GM21526 (cell line): ENCODE measurements around the gene TRAF7.

Source experiments
- ATAC-seq: cut with Tn5 transposase; IDR thresholded peaks from one replicate; pipeline ENCODE4 v1.9.1; 2021; ENCODE audit warnings: moderate library complexity; ENCODE audit not compliant: unreplicated experiment, low FRiP score

Gene TRAF7

GRCh38 chr16:2162676-2163118, 7.1 kb downstream of the TRAF7 start:
- ATAC-seq: no peak

DNA sequence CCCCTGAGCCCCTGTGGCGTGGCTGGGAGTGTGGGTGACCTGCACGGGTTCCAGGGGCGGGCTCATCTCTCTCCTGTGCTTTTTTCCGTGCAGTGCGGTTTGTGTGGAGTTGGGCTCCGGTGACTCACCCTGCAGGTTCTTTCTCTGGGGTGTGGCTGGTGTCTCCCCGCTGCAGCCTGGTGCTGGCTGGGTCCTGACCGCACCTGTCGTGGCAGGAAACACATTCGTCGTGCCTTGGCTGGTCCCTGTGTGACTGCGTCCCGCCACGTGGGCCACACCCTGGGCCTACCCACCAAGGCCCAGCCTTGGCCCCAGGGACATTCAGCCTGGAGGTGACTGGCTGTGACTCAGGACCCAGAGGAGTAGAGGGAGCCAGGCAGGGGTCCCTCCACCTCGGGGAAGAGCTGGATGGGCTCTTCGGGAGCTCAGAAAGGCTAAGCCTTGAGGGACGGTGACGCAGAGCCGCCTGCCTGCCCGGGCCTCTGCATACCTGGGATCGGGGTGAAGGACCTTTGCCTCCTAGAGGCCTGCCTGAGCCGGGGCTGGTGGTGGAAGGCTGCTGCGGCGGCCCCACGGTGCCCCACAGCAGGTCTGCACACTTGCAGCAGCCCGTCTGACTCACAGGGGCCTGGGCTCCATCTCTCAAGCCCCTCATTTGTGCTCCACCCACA, 7.8 kb downstream of the TRAF7 start:
- no peak for ATAC-seq

GRCh38 chr16:2165861-2166260, 10.3 kb downstream of the TRAF7 start:
- no peak for ATAC-seq

DNA sequence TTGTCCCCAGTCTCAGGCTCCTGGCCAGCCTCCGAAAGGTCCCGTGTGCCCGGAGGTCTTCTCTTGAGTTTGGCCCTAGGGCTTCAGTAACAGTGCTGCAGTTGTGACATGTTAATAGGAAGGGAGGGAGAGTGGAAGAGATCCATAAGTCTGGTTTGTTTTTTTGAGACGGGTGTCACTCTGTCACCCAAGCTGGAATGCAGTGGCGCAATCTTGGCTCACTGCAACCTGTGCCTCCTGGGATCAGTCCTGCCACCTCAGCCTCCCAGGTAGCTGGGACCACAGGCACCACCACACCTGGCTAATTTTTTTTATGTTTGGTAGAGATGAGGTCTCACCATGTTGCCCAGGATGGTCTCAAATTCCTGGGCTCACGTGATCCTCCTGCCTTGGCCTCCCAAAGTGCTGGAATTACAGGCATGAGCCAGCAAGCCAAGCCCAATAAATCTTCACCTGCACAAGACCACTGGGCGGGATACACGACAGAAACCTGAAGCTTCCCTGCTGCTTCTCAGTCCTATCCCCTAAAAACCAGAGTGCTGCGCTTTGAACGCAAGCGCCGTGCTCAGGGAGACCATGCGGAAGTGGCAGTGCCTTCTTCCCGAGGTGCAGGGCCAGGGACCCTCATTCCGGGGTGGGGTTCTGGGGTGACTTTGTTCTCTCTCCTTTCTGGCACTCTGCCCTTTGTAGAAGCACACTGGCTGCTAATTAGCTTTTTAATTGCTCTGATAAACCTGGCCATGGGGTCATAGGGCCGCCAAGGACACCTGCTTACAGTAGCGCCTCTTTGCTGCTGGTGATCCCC, 10.9 kb downstream of the TRAF7 start:
- no peak for ATAC-seq

DNA sequence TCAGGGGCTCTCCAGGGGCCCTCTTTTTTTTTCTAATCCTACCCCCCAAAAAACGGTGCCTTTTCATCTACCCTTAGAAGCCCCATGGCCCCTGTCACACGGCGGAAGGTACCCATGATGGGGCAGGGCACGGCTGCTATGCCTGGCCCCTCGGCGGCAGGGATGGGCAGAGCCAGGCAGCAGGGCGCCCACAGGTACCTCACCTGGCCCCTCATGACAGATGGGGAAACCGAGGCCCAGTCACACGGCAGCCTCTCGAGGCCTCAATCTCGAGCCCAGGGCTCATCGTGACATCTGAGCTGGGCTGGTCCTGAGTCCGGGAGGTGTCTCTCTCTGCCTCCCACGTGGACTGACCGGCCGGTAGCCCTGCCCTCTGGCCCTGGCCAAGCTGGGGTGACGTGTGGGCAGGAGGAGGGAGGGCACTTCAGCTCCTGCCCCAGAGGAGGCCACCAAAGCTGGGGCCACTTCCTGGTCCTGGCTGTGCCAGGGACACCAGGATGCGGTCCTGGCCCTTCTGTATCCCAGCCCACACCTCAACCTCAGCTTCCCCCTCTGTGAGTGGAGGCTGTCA, 11.6 kb downstream of the TRAF7 start:
- ATAC-seq: no peak

- ATAC-seq: no peak
These were observed 14.5 kb downstream of the TRAF7 start for GRCh38 chr16:2170080-2170479.

GRCh38 chr16:2170587-2171435, 15.2 kb downstream of the TRAF7 start:
- no peak for ATAC-seq

DNA sequence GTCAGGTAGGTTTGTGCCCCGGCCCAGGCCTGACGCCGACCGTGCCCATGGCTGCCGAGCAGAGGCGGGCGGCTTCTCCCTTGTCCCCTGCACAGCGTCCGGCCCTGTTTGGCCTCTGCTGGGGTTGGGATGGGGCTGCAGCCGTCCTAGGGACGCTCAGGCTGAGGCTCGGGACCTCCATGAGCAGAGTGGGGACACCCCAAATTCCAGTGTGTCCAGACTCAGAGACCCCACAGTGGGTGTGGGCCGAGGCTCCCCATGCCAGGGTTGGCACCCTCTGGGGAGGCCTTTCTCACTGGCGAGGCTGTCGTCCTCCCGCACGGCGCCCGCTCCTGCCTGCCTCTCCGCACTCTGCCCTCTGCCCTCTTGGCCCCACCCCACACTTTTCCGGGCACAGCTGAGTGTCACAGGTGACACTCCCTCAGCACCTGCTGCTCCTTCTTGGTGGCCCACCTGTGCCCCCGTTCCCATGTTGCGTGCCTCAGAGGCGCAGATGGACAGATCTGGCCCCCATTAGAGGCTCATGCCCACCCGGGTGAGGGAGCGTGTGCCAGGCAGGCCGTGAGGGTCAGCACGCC, 16.1 kb downstream of the TRAF7 start:
- no peak for ATAC-seq

- no peak for ATAC-seq
These were observed 17.2 kb downstream of the TRAF7 start for GRCh38 chr16:2172688-2173335.

- no peak for ATAC-seq
These were observed 17.8 kb downstream of the TRAF7 start for GRCh38 chr16:2173366-2173765.

GRCh38 chr16:2173916-2174315, 18.3 kb downstream of the TRAF7 start:
- no peak for ATAC-seq

- no peak for ATAC-seq
These were observed 19.0 kb downstream of the TRAF7 start for GRCh38 chr16:2174396-2175131.

GRCh38 chr16:2175454-2175853, 19.9 kb downstream of the TRAF7 start:
- no peak for ATAC-seq

DNA sequence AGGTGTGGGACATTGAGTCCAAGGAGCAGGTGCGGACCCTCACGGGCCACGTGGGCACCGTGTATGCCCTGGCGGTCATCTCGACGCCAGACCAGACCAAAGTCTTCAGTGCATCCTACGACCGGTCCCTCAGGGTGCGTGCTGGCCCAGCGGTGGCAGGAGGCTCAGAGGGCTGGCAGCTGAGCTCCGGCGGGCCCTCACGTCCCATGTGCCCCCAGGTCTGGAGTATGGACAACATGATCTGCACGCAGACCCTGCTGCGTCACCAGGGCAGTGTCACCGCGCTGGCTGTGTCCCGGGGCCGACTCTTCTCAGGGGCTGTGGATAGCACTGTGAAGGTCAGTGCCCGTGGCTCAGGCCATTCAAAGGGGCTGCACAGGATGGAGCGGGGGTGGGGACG, 20.5 kb downstream of the TRAF7 start:
- no peak for ATAC-seq

- ATAC-seq: no peak
These were observed 21.5 kb downstream of the TRAF7 start for GRCh38 chr16:2177101-2177500.

- no peak for ATAC-seq
These were observed 22.0 kb downstream of the TRAF7 start for GRCh38 chr16:2177561-2177960.

- ATAC-seq: no peak
These were observed 22.9 kb downstream of the TRAF7 start for GRCh38 chr16:2178321-2179106.

DNA sequence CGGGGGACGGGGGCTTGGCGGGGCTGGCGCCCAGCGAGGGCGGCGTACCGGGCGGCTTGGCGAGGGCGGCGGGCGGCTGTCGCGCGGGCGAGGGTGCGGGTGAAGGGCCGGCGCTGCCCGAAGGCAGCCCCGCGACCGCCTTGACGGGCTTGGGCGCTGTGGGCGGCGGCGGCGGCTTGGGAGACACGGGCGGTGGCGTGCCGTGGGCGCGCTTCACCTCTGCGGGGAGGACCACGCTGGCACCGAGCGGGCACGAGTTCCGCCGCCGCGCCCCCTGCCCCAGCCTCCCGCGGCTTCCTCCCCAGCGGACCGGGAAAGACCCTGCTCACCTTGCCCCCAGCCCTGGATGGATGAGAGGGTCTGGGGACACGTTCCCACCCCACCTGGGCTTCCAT, 23.5 kb downstream of the TRAF7 start:
- no peak for ATAC-seq

DNA sequence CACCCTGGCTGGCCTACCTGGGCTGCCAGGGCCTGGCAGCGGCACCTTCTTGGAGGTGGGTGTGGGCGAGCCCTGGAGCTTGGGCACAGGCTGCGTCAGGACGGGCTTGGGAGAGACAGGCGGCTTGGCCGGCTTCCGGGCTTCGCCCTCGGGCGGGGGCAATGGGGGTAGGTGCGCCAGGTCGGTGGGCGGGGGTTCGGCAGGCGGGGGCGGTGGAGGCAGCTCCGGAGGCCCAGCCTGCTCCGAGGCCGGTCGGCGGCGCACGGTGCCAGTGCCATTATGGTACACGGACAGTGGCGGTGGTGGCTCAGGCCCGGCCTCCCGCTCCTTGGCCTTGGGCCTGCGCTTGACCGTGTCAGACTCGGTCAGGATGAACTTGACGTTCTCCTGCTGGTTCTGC, 24.0 kb downstream of the TRAF7 start:
- ATAC-seq: no peak
